GM18873 (cell line): Measurements from ENCODE around the gene PDE8B.

Experiments used
- ATAC-seq: cut with Tn5 transposase; IDR thresholded peaks from one replicate; pipeline ENCODE4 v1.9.1; 2021; ENCODE audit warnings: mild to moderate bottlenecking, moderate library complexity, moderate number of reproducible peaks; ENCODE audit not compliant: unreplicated experiment, low FRiP score

The PDE8B gene

DNA sequence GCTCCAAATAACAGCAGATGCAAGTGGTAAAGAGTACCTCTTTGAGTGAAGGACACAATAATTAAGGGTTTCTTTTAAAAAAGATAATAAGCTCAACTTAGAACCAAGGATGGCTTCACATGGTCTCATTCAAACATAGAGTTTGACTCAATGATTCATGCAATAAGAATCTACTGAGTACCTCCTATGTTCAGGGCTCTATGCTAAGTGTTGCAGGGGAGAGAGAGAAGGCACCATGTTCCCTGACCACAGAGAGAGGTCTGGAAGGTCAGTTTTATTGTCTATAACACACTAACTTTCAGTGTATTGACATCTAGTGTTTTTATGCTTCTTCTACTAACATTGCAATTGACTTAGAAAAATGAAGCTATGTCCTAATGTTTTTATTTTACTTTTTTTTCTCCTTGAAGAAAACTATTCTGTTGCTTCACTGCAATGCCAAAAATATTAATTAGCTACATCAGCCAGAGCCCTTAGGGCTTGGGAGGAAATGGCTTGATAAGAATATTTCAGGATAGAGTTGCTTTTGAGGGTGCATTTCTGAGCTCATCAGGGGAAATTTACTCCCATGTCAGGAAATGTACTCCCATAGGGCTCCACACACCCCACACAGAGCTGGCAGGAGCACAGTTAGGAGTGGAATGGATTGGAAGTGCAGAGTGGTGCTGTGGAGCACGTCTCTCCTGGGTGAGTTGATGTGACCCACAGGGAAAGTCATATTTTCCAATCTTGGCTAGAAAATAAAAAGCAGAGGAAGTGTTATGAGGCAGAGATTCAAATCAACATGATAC lies 106.6 kb downstream of the PDE8B start:
- no peak for ATAC-seq

GRCh38 chr5:77318060-77318459 lies 107.6 kb downstream of the PDE8B start:
- no peak for ATAC-seq

DNA sequence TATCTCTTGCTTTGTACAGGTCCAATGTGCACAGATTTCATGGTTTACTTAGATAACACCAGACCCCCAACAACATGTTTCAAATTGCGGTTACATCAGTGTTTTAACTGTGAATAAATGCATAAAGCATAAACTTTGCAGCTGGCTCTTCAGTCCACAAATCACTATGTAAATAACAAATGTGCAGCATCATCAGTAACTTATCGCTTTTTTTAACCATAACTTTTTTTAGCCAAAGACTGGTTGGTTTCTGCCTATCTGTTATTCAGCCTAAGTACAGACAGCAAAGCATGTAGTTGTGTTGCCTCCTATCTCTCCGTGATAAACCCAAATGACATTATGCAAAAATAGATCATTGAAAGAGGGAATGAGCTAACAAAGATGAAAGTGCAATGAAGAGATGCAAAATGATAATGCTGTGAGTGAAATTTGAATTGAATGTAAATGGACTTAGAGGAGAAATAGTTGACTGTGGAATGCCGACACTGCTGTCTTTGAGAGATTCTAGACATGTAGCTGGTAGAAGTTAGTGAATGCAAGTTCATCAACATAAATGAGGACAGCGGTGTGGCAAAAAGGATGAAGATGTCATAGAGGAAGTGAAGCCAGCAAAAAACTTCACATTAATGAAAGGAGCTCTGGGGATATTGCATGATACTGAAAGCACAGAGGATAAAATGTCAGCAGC lies 108.8 kb downstream of the PDE8B start:
- ATAC-seq = no peak

GRCh38 chr5:77321793-77322394 lies 111.4 kb downstream of the PDE8B start:
- no peak for ATAC-seq

DNA sequence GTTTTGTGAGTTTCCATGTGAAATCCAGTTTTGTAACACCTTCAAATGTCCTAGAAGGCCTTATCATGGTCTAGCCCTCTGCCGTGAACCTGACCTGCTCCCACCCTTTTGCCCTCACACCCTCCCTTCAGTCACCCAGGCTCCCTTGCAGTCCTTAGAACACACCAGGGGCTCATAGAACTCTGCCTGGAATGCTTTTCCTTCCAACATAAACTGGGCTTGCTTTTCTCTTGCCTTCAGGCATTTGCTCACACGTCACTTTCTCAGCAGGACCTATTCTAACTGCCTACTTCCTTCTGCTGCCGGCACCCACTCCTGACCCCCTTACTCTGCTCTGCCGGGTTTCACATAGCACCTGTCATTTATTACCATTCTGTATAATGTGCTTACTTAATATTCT lies 111.9 kb downstream of the PDE8B start:
- no peak for ATAC-seq

GRCh38 chr5:77325921-77326541 lies 115.6 kb downstream of the PDE8B start:
- ATAC-seq = no peak

GRCh38 chr5:77326986-77327734 lies 116.7 kb downstream of the PDE8B start:
- no peak for ATAC-seq

GRCh38 chr5:77328930-77329647 lies 118.6 kb downstream of the PDE8B start:
- ATAC-seq = no peak

- ATAC-seq = no peak
Measured at GRCh38 chr5:77329664-77330430, 119.4 kb downstream of the PDE8B start.

- ATAC-seq = no peak
Measured at GRCh38 chr5:77333036-77333435, 122.6 kb downstream of the PDE8B start.

DNA sequence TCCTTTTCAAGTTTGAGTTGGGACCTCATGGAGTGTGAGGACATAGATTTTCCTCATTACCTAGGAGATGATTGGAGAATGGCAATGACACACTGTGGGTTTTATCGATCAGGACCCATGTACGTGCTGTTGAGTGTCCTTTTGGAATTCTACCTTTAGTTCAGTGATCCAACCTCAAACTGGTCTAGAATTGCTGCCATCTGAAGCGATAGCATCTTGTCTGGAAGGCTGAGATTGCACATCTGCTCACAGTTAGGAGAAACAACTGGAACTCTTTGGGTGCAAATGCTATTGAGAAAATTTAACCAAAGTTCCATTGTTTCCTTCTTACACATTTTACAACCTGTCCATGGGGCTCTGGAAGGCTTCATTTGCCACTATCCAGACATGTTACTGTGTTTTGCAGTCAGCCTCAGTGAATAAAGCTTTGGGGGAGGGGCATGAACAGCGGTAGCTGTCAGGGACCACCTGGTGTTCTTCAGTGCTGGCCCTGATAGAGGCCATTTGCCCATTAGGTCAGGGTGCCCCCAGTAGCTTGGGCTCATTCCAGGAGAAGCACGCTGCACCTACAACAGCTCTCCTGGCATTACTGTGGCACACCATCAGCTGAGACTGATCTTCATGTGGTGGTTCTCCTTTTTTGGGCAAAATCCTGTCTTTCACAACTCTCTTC lies 123.1 kb downstream of the PDE8B start:
- ATAC-seq = no peak

DNA sequence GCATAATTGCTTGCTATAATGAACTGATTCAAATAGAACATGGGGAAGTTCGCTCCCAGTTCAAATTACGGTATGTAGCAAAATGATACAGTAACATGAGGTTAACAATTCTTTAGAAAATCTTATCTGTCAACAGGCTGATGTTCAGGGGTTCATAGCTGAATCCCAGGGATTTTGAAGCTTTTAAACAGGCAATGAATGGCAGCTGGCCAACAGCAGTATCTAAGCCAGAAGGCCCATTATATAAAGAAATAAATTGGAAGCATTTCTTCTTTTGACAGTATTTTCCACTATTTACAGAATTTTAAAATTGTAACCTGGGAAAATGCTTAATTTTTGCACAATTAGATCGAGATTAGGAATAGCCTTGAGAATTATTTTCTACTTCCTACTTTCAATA lies 126.8 kb downstream of the PDE8B start:
- no peak for ATAC-seq

DNA sequence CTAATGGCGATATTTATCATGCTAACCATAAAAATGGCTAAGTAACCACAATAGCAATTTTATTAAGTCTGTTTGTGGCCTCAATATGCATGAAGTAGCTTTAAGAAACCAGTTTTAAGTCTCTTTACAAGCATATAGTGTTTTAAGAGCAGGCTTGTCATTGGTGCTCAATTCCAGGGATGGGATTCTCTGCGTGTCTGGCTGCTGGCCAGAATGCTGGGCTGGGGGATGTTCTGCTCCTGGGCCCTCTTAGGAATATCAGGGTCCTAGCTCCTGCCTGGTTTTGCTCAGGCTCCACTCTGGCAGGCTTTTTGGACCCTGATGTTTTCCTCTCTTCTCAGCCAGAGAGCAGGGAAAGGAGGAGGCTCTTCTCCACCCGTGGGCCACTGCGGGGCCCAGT lies 127.2 kb downstream of the PDE8B start:
- ATAC-seq = no peak

DNA sequence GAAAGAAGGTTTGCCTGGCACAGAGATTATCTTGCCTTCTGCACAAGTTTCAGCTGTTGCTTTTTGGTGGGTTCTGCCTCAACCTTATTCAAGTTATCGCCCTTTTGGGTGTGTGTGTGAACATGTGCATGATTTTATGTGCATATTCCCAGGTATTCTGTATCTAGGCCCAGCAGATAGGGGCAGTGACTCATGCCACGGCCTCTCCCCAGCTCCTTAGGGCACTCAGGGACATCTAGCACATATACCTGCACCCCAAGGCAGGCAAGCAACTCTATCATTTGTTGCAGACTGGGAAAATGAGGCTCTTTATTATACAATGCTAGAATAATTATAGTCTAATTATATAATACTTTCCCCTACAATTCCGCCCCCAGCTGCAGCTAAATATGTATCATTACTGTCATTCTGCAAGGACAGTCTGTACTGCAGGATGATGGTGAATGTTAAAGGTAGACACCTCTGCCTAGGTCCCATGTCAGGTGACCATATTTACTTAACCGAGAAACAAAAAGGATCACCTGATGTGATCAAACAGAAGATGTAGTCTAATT lies 128.9 kb downstream of the PDE8B start:
- ATAC-seq = no peak

DNA sequence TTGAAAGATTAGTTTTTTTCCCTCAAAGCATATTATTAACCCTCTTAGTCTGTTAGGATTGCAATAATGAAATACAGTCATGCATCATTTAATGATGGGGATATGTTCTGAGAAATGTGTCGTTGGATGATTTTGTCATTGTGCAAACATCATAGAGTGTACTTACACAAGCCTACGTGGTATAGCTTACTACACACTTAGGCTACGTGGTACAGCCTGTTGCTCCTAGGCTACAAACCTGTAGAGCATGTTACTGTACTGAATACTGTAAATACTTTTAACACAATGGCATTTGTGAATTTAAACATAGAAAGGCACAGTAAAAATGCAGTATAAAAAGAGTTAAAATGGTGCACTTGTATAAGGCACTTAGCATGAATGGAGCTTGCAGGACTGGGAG lies 132.7 kb downstream of the PDE8B start:
- no peak for ATAC-seq

- no peak for ATAC-seq
Measured at GRCh38 chr5:77347435-77348098, 137.1 kb downstream of the PDE8B start.

DNA sequence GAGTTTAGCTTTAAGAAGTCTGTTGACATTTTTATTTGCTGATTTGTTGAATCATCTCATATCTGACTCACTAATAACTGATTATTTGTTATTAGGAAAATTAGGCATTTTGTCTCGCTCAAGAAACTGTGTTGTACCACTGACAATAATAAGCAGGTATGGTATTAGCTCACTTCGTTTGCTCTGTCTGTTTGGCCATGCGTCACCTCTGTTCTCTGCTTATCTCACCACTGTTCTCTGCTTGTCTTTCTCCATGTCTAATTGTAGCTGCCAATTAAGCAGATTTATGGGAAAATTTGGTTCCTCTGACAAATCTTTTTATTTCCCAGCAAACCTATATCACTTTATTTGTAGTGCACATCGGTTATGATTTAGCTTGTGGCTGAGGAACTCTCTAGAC lies 142.8 kb downstream of the PDE8B start:
- no peak for ATAC-seq

DNA sequence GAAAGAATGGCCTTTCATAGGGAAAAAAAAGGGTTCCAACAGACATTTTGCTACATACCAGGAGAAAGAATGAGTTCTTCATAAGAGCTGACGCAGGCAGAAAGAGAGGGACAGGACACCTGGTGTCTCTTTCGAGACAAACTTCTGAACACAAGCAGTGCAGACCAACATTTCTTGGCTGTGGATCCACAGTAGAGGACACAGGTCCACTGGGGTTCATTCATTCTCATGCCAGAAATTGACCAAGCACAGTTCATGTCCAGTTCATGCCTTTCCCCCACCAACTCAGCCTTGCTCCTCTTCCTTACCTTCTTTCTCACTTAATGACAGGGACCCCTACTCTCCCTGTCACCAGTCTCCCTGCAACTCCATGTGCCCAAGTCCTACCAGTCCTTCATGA lies 144.0 kb downstream of the PDE8B start:
- ATAC-seq = no peak
